Vagina (tissue), 2 donors: ENCODE measurements around the gene TANK.

ENCODE experiments used
- POLR2A ChIP-seq, 2 donors: fragments of 450-650 bp; IDR thresholded peaks; one replicate each; pipeline ENCODE4 v1.6.1; 2017; ENCODE audit warnings: antibody characterized with exemption in 2 of 2, mild to moderate bottlenecking in 2 of 2, moderate library complexity in 2 of 2
- POLR2AphosphoS5 ChIP-seq, 2 donors: sonication (generic); formaldehyde crosslinking; IDR thresholded peaks; one replicate each; pipeline ENCODE4 v1.9.0; 2017; ENCODE audit warnings: antibody characterized with exemption in 2 of 2, mild to moderate bottlenecking in 2 of 2, low read depth in 1 of 2; ENCODE audit not compliant: insufficient read depth in 1 of 2
- TF ChIP-seq, protein P1 (sequence below), 3 experiments: fragments of 450-650 bp in 2 of 3; fragments of 200-600 bp in 1 of 3; sonication (generic) in 1 of 3; IDR thresholded peaks; one replicate each; pipeline ENCODE4 v1.5.1; 2017 to 2019; ENCODE audit warnings: antibody characterized with exemption in 3 of 3, mild to moderate bottlenecking in 2 of 3, moderate library complexity in 2 of 3

DNA sequence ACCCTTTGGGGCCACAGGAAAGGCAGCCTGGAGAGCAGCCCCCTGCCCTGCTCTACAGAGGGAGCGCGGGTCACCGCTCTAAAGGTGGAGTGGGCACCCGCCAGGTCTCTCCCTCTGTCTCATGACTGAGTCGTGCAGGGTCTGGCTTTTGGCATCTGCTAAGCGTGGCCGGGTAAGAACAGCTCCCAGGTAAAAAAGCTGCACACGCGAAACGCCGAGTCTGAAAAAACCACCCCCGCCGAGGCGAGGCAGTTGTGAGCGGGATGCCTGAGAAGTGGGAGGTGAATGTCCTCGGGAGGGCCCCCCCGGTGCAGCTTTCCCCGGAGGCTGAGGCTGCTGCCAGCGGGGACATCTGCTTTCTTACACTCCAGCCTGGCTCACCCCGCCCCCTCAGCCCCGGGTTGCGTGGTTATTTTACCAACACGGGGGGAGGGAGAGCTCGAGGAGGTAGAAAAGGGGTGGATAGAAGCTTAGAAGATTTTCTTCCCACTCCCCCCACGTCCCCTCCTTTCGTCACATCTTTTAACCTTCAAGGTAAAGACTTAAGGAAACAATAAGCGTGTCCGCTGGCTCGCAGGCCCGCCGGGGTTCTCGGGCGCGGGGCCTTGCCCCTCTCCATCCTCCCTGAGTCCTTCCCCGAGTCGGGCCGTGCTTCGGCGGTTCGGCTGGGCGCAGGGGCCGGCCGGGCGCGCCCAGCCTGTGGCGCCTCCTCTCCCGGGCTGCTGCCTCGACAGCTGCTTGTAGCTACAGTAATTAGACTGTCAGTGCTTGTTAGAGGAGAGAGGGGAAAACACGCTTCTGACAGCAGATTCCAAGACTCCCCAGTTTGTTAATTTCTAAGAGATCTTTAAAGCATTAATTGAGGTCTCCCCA is 77.4 kb downstream of the TANK start:
- TF ChIP-seq, protein P1, sequence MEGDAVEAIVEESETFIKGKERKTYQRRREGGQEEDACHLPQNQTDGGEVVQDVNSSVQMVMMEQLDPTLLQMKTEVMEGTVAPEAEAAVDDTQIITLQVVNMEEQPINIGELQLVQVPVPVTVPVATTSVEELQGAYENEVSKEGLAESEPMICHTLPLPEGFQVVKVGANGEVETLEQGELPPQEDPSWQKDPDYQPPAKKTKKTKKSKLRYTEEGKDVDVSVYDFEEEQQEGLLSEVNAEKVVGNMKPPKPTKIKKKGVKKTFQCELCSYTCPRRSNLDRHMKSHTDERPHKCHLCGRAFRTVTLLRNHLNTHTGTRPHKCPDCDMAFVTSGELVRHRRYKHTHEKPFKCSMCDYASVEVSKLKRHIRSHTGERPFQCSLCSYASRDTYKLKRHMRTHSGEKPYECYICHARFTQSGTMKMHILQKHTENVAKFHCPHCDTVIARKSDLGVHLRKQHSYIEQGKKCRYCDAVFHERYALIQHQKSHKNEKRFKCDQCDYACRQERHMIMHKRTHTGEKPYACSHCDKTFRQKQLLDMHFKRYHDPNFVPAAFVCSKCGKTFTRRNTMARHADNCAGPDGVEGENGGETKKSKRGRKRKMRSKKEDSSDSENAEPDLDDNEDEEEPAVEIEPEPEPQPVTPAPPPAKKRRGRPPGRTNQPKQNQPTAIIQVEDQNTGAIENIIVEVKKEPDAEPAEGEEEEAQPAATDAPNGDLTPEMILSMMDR (IDR thresholded peaks at IDR 0.05) = no peak
- TF ChIP-seq POLR2A (IDR thresholded peaks at IDR 0.05) = no peak
- TF ChIP-seq POLR2AphosphoS5 (IDR thresholded peaks at IDR 0.05; ENCODE audit: insufficient read depth in 1 of 2, low read depth in 1 of 2) = no peak
